CD8-positive, alpha-beta memory T cell (primary cell): ENCODE results near the gene ZNF219. TPM values are rescaled to one million over a fixed set of nuclear protein-coding genes. Genes with fewer than 3 reads are reported as not detected.
A peak's percentile ranks its signal among the peaks of the same experiment; 100 is the strongest.

Experiments used
- CTCF ChIA-PET: fragments of 350-600 bp; sonication (Branson Sonifier 250); formaldehyde crosslinking; loops from one replicate; lab custom pipeline; 2021; ENCODE audit warnings: antibody characterized with exemption; lab: Charles Lee
- POLR2A ChIA-PET: fragments of 350-600 bp; sonication (Branson Sonifier 250); formaldehyde crosslinking; loops from one replicate; lab custom pipeline; 2021; ENCODE audit warnings: antibody characterized with exemption; lab: Charles Lee
- DNase-seq, 5 donors: peaks; one replicate each; pipeline versions ENCODE4 v3.0.0 to v3.0.0-alpha.2; 2020 to 2022; ENCODE audit warnings: mixed read lengths in 1 of 5
- H3K27ac ChIP-seq: one replicate; pipeline ENCODE4 v1.7.0; 2013; ENCODE audit warnings: low read depth, mild to moderate bottlenecking, low read length, moderate library complexity
- H3K27me3 ChIP-seq: 2 replicates; pipeline ENCODE4 v1.7.0; 2013; ENCODE audit warnings: low read length, mild to moderate bottlenecking; ENCODE audit not compliant: insufficient read depth, poor library complexity, severe bottlenecking
- H3K36me3 ChIP-seq: 2 replicates; pipeline ENCODE4 v1.7.0; 2013; ENCODE audit warnings: mild to moderate bottlenecking, low read length, moderate library complexity; ENCODE audit not compliant: insufficient read depth
- H3K4me1 ChIP-seq: 2 replicates; pipeline ENCODE4 v1.7.0; 2013; ENCODE audit warnings: mild to moderate bottlenecking, low read length, moderate library complexity; ENCODE audit not compliant: insufficient read depth
- H3K4me3 ChIP-seq: 2 replicates; pipeline ENCODE4 v1.7.0; 2013; ENCODE audit warnings: mild to moderate bottlenecking, low read length
- H3K9me3 ChIP-seq: 2 replicates; pipeline ENCODE4 v1.7.0; 2013; ENCODE audit warnings: mild to moderate bottlenecking, low read length
- H3K27ac Mint-ChIP-seq, 8 donors: one replicate each; pipeline ENCODE4 v1.8.0; 2020 to 2021; ENCODE audit warnings: mixed read lengths in 8 of 8, mild to moderate bottlenecking in 6 of 8, inconsistent platforms in 3 of 8, moderate library complexity in 3 of 8
- H3K27me3 Mint-ChIP-seq, 2 donors: one replicate each; pipeline ENCODE4 v1.8.0; 2020 to 2021; ENCODE audit warnings: mixed read lengths in 2 of 2, mild to moderate bottlenecking in 1 of 2, moderate library complexity in 1 of 2
- H3K36me3 Mint-ChIP-seq, 3 donors: one replicate each; pipeline ENCODE4 v1.8.0; 2020 to 2021; ENCODE audit warnings: mixed read lengths in 3 of 3, inconsistent platforms in 1 of 3, mild to moderate bottlenecking in 1 of 3
- H3K4me1 Mint-ChIP-seq, 3 donors: one replicate each; pipeline ENCODE4 v1.8.0; 2020 to 2021; ENCODE audit warnings: mixed read lengths in 3 of 3, inconsistent platforms in 1 of 3, mild to moderate bottlenecking in 1 of 3
- H3K4me3 Mint-ChIP-seq, 7 donors: one replicate each; pipeline ENCODE4 v1.8.0; 2020 to 2021; ENCODE audit warnings: mixed read lengths in 7 of 7, mild to moderate bottlenecking in 6 of 7, moderate library complexity in 4 of 7, inconsistent platforms in 2 of 7
- H3K9me3 Mint-ChIP-seq, 5 donors: one replicate each; pipeline ENCODE4 v1.8.0; 2020 to 2022; ENCODE audit warnings: mixed read lengths in 5 of 5, mild to moderate bottlenecking in 3 of 5, moderate library complexity in 2 of 5, inconsistent platforms in 1 of 5
- polyA plus RNA-seq: library from polyadenylated mRNA; unstranded; fragments of 300-500 nt; fragmentation: Illumina TruSeq; gene quantifications from one replicate; pipeline ENCODE4 v1.2.3, GENCODE V29; 2021
- total RNA-seq, 2 experiments: library from RNA; stranded (reverse); gene quantifications; one replicate each; pipeline ENCODE4 v1.2.3, GENCODE V29; 2021

Gene ZNF219
- total and polyA plus RNA-seq, 3 experiments from 2014 or later: 1.3 to 8.2 (median 7.0) TPM

GRCh38 chr14:21084998-21085853, 13.2 kb downstream of the ZNF219 start:
- H3K4me3 Mint-ChIP-seq: peak overlapping the region in 1 of 7 donors; percentile 34
- Histone ChIP-seq H3K36me3 (no peaks in the 10 kb centered on the region), H3K4me1 (peaks cover 18% of the 10 kb centered on the region), H3K27ac (no peak overlapping the region), H3K4me3 (no peak overlapping the region), H3K27me3 (no peaks in the 10 kb centered on the region), H3K9me3 (no peaks in the 10 kb centered on the region)
- H3K27me3 Mint-ChIP-seq: peaks cover 3 to 4% of the 10 kb centered on the region in 2 donors
- CTCF ChIA-PET: interaction anchor here (1.1 to 5.5 kb wide), 6 partner anchors 7 to 70 kb away, joined by 4 to 89 read pairs (median 12); partner anchors contain the start of genes ARHGEF40 and TMEM253
- H3K9me3 Mint-ChIP-seq: no peaks in the 10 kb centered on the region
- H3K36me3 Mint-ChIP-seq: no peaks in the 10 kb centered on the region
- peak overlapping the region in 7 of 8 donors; percentile 20 to 97 (median 65) for H3K27ac Mint-ChIP-seq
- POLR2A ChIA-PET: no interaction called here
- DNase-seq: no peak
- peaks cover 19 to 29% (median 28%) of the 10 kb centered on the region in 3 donors for H3K4me1 Mint-ChIP-seq

GRCh38 chr14:21084396-21084795, 14.1 kb downstream of the ZNF219 start:
- H3K9me3 Mint-ChIP-seq: no peaks in the 10 kb centered on the region
- H3K27me3 ChIP-seq: no peaks in the 10 kb centered on the region
- H3K4me3 ChIP-seq: no peak overlapping the region
- H3K4me1 ChIP-seq: peaks cover 18% of the 10 kb centered on the region
- H3K27ac Mint-ChIP-seq: peak overlapping the region in 6 of 8 donors; percentile 17 to 82 (median 36)
- DNase-seq: no peak
- no peak overlapping the region for H3K4me3 Mint-ChIP-seq
- no peak overlapping the region for H3K27ac ChIP-seq
- CTCF ChIA-PET: interaction anchor here (1.6 to 3.7 kb wide), 4 partner anchors 8 to 70 kb away, joined by 5 to 15 read pairs (median 10); no protein-coding TSS in a partner anchor
- no peaks in the 10 kb centered on the region for H3K36me3 ChIP-seq
- H3K4me1 Mint-ChIP-seq: peaks cover 19 to 29% (median 28%) of the 10 kb centered on the region in 3 donors
- peaks cover 3 to 8% of the 10 kb centered on the region in 2 donors for H3K27me3 Mint-ChIP-seq
- POLR2A ChIA-PET: no interaction called here
- H3K9me3 ChIP-seq: no peaks in the 10 kb centered on the region
- no peaks in the 10 kb centered on the region for H3K36me3 Mint-ChIP-seq

- Mint-ChIP-seq H3K9me3 (no peaks in the 10 kb centered on the region), H3K27me3 (peaks cover 3 to 8% of the 10 kb centered on the region in 2 donors), H3K4me3 (no peak overlapping the region), H3K4me1 (peaks cover 17 to 24% (median 21%) of the 10 kb centered on the region in 3 donors), H3K36me3 (no peaks in the 10 kb centered on the region), H3K27ac (peak overlapping the region in 6 of 8 donors; percentile 17 to 82 (median 36))
- H3K4me1 ChIP-seq: peaks cover 18% of the 10 kb centered on the region
- no peaks in the 10 kb centered on the region for H3K27me3 ChIP-seq
- H3K4me3 ChIP-seq: no peak overlapping the region
- no peak for DNase-seq
- no peaks in the 10 kb centered on the region for H3K36me3 ChIP-seq
- no peaks in the 10 kb centered on the region for H3K9me3 ChIP-seq
- CTCF ChIA-PET: interaction anchor here (1.2 to 3.7 kb wide), 5 partner anchors 9 to 69 kb away, joined by 3 to 15 read pairs (median 9); no protein-coding TSS in a partner anchor
- POLR2A ChIA-PET: interaction anchor here (0.8 kb wide), 1 partner anchor 12 kb away, joined by 3 read pairs; no protein-coding TSS in a partner anchor
- H3K27ac ChIP-seq: no peak overlapping the region
Observed at GRCh38 chr14:21083565-21084325, 14.7 kb downstream of the ZNF219 start.

- Histone ChIP-seq H3K4me3 (no peak overlapping the region), H3K4me1 (peaks cover under 1% of the 10 kb centered on the region), H3K27ac (no peak overlapping the region), H3K36me3 (no peaks in the 10 kb centered on the region), H3K9me3 (no peaks in the 10 kb centered on the region), H3K27me3 (no peaks in the 10 kb centered on the region)
- Mint-ChIP-seq H3K36me3 (no peaks in the 10 kb centered on the region), H3K9me3 (no peaks in the 10 kb centered on the region), H3K27ac (no peak overlapping the region), H3K27me3 (peaks cover 3 to 8% of the 10 kb centered on the region in 2 donors), H3K4me1 (peaks cover 3 to 8% (median 4%) of the 10 kb centered on the region in 3 donors), H3K4me3 (no peak overlapping the region)
- ChIA-PET POLR2A (no interaction called here), CTCF (interaction anchor here (1.5 to 3.7 kb wide), 3 partner anchors 11 to 67 kb away, joined by 6 to 15 read pairs (median 8); no protein-coding TSS in a partner anchor)
- no peak for DNase-seq
Observed at GRCh38 chr14:21081521-21082142, 16.8 kb downstream of the ZNF219 start.

GRCh38 chr14:21078726-21079125, 19.7 kb downstream of the ZNF219 start:
- ChIA-PET POLR2A (no interaction called here), CTCF (interaction anchor here (1.0 to 2.1 kb wide), 4 partner anchors 9 to 25 kb away, joined by 3 to 7 read pairs (median 6); no protein-coding TSS in a partner anchor)
- peaks cover 6 to 9% of the 10 kb centered on the region in 2 donors for H3K27me3 Mint-ChIP-seq
- Histone ChIP-seq H3K27ac (no peak overlapping the region), H3K36me3 (no peaks in the 10 kb centered on the region), H3K4me1 (no peaks in the 10 kb centered on the region), H3K9me3 (no peaks in the 10 kb centered on the region), H3K4me3 (no peak overlapping the region), H3K27me3 (peaks cover under 1% of the 10 kb centered on the region)
- H3K36me3 Mint-ChIP-seq: no peaks in the 10 kb centered on the region
- DNase-seq: no peak
- no peak overlapping the region for H3K27ac Mint-ChIP-seq
- H3K4me3 Mint-ChIP-seq: no peak overlapping the region
- H3K4me1 Mint-ChIP-seq: no peaks in the 10 kb centered on the region
- H3K9me3 Mint-ChIP-seq: no peaks in the 10 kb centered on the region

GRCh38 chr14:21078287-21078686, 20.2 kb downstream of the ZNF219 start:
- Mint-ChIP-seq H3K36me3 (no peaks in the 10 kb centered on the region), H3K9me3 (no peaks in the 10 kb centered on the region), H3K4me1 (no peaks in the 10 kb centered on the region), H3K27me3 (peaks cover 9 to 13% of the 10 kb centered on the region in 2 donors), H3K27ac (peak overlapping the region in 1 of 8 donors; percentile 77), H3K4me3 (no peak overlapping the region)
- Histone ChIP-seq H3K9me3 (no peaks in the 10 kb centered on the region), H3K27ac (no peak overlapping the region), H3K27me3 (peaks cover 4% of the 10 kb centered on the region), H3K4me1 (no peaks in the 10 kb centered on the region), H3K36me3 (no peaks in the 10 kb centered on the region), H3K4me3 (no peak overlapping the region)
- ChIA-PET POLR2A (no interaction called here), CTCF (interaction anchor here (0.7 to 2.1 kb wide), 4 partner anchors 9 to 26 kb away, joined by 3 to 6 read pairs (median 4); no protein-coding TSS in a partner anchor)
- no peak for DNase-seq

- no peak overlapping the region for H3K4me3 ChIP-seq
- Mint-ChIP-seq H3K4me1 (peaks cover 0 to under 1% (median 0%) of the 10 kb centered on the region in 3 donors), H3K27me3 (peaks cover 10 to 17% of the 10 kb centered on the region in 2 donors), H3K9me3 (no peaks in the 10 kb centered on the region), H3K27ac (peak overlapping the region in 1 of 8 donors; percentile 58), H3K4me3 (no peak overlapping the region), H3K36me3 (no peaks in the 10 kb centered on the region)
- CTCF ChIA-PET: interaction anchor here (0.7 to 1.5 kb wide), 3 partner anchors 9 to 12 kb away, joined by 3 to 4 read pairs (median 3); no protein-coding TSS in a partner anchor
- peaks cover 11% of the 10 kb centered on the region for H3K27me3 ChIP-seq
- H3K4me1 ChIP-seq: no peaks in the 10 kb centered on the region
- no peak for DNase-seq
- H3K9me3 ChIP-seq: no peaks in the 10 kb centered on the region
- no peaks in the 10 kb centered on the region for H3K36me3 ChIP-seq
- no peak overlapping the region for H3K27ac ChIP-seq
- POLR2A ChIA-PET: no interaction called here
Observed at GRCh38 chr14:21077672-21078071, 20.8 kb downstream of the ZNF219 start.
